Fibroblast of the conjunctiva (primary cell): Measurements from ENCODE around the gene PDSS1.

Experiments
- DNase-seq: peaks from one replicate; pipeline ENCODE4 v3.0.0-alpha.2; 2010; ENCODE audit warnings: low read depth

Gene PDSS1

GRCh38 chr10:26699631-26700030, 2.1 kb downstream of the PDSS1 start:
- no peak for DNase-seq

DNA sequence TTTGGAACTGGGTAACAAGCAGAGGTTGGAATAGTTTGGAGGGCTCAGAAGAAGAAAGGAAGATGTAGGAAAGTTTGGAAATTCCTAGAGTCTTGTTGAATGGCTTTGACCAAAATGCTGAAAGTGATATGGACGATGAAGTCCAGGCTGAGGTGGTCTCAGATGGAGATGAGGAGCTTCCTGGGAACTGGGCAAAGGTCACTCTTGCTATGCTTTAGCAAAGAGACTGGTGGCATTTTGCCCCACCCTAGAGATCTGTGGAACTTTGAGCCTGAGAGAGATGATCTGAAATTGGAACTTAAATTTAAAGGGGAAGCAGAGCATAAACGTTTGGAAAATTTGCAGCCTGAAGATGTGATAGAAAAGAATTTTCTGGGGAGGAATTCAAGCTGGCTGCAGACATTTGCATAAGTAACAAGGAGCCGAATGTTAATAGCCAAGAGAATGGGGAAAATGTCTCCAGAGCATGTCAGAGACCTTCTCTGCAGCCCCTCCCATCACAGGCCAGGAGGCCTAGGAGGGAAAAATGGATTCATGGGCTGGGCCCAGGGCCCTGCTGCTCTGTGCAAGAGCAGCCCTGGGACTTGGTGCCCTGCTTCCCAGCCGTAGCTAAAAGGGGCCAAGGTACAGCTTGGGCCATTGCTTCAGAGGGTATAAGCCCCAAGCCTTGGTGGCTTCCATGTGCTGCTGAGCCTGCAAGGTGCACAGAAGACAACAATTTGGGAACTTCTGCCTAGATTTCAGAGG, 3.6 kb downstream of the PDSS1 start:
- no peak for DNase-seq

DNA sequence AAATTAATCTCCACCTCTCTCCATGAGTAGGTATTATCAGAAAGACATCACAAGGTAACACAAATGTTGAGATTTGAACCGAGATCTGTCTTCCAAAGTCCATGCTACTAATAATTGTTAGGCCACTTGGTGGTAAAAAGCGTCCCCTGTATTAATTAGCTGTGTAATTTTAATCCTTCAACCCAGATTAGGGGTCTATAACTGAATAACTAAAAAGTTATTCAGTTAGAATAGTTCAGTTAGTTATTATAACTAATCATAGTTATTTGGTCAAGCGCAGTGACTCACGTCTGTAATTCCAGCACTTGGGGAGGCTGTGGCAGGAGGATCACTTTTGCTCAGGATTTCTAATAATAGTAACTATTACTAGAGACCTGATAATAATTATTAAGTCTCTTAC, 5.6 kb downstream of the PDSS1 start:
- DNase-seq, result no peak

DNA sequence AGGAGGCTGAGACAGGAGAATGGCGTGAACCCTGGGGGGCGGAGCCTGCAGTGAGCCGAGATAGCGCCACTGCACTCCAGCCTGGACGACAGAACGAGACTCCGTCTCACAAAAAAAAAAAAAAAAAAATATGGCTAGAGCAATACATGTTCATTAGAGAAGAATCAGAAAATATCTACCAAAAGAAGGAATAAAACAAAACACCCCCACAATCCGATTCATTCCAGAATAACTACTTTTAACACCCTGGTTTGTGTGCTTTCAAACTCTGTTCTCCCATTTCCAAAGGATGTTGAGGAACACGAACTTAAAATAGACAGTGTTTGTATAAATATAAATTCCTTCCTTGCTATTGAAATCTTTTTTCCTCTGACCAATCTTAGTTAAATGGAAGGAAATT, 6.5 kb downstream of the PDSS1 start:
- DNase-seq, result no peak

GRCh38 chr10:26706206-26706605, 8.7 kb downstream of the PDSS1 start:
- DNase-seq, result no peak

DNA sequence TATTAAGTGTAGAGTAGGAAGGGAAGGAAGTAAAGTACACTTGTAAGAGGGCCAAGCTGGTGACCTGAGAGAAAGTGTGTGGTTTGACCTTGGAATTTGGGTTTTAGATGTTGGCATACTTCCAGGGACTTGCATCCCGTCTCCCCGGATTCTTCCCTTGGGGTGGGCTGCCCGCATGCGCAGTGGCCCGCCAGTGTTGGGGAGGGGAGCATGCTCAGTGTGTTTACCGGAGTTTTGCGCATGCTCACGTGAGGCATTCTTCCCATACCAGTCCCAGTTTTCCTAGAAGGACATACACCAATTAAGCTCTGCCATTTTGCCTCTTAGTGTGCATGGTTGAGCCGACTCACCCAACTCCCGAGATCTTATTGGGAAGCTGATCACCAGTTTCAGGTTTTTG, 9.4 kb downstream of the PDSS1 start:
- DNase-seq, result no peak

- no peak for DNase-seq
Measured at GRCh38 chr10:26711324-26711723, 13.8 kb downstream of the PDSS1 start.

DNA sequence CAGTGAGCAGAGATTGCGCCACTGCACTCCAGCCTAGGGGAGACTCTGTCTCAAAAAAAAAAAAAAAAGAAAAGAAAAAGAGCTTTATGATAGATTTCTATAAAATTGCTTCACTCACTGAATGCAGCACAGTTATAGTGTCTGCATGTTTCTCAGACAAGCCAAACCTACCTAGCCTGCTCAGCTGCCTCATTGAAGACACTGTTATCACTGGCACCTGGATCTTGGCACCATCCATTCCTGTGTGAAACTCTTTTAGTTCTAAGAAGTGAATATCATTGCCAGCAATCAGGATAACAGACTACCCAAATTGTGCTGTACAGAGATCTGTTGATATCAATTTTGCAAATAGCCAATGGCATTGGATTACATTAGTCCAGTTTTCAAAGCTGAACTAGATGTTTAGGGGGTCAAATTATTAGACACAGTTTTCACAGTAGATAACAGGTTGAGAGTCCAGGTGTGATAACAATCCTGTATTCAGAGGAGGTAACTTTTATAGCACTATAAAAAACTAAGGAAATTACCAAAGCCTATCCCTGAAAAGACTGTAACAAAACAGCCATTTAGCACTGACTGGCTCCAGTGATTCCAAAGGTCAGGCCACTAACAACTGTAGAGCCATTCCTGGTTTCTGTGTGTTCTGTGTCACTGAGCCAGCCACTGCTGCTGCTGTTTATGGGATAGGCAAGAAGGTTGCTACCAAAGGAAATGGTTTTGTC, 17.1 kb downstream of the PDSS1 start:
- no peak for DNase-seq

GRCh38 chr10:26715137-26715487, 17.6 kb downstream of the PDSS1 start:
- DNase-seq, result no peak

- no peak for DNase-seq
Measured at GRCh38 chr10:26717476-26717875, 20.0 kb downstream of the PDSS1 start.

- no peak for DNase-seq
Measured at GRCh38 chr10:26721561-26721960, 24.1 kb downstream of the PDSS1 start.

- no peak for DNase-seq
Measured at GRCh38 chr10:26723016-26723415, 25.5 kb downstream of the PDSS1 start.

DNA sequence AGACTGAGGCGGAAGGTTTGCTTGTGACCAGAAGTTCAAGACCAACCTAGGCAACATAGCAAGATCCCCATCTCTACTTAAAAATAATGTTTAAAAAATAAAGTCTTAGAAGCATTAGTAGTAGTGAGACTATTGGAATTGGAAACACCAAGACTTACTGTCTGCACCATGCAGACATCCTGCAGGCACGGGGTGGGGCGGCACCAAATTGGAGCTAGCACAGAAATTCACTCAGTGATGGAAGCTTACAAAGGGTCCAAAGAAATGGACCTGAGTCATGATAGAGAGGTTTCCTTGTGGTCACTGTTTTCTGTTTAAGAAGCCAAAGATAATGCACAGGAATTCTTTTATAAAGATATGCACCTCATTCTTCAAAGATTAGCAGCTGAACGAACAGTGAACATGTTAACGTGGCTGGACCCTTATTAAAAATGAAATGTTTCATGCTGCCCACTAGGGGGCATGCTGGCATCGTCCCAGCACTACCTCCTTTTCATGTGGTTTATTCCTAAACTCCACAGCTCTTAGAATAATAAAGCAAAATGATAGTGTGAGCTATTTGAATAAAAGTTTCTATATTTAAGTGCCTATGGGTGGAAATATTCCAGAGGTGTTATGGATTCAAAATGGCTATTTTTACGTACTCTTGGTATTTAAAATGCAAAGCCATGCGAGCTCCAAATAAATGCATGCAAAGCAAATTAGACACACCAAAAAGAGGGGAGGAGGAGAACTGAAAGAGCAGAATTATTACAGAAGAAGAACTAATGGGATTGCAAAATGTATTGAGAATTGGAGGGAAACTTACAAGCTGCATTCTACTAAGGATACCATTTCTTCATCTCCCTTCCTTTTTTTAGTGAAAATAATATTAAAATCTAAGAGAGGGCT, 28.6 kb downstream of the PDSS1 start:
- DNase-seq, result peak; percentile 52

GRCh38 chr10:26727005-26727404, 29.5 kb downstream of the PDSS1 start:
- DNase-seq, result no peak

DNA sequence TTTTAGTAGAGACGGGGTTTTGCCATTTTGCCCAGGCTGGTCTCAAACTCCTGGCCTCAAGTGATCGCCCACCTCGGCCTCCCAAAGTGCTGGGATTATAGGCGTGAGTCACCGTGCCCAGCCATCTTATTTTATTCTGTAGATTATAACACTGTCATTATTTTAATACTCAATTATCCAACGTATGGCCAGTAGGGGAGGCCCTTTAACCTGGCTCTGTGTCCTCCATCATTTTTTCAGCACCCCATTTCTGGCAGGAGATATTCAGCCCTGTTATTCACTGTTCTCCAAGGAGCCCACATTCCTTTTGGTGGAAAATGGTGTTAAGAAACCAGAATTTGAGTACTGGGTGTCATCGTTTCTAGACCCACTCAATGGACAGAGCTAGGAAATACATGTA, 31.5 kb downstream of the PDSS1 start:
- DNase-seq, result no peak

- DNase-seq, result no peak
Measured at GRCh38 chr10:26729395-26729794, 31.9 kb downstream of the PDSS1 start.

GRCh38 chr10:26730552-26730951, 33.1 kb downstream of the PDSS1 start:
- DNase-seq, result no peak

- DNase-seq, result no peak
Measured at GRCh38 chr10:26733750-26734568, 36.5 kb downstream of the PDSS1 start.

GRCh38 chr10:26735435-26735834, 37.9 kb downstream of the PDSS1 start:
- DNase-seq, result no peak

DNA sequence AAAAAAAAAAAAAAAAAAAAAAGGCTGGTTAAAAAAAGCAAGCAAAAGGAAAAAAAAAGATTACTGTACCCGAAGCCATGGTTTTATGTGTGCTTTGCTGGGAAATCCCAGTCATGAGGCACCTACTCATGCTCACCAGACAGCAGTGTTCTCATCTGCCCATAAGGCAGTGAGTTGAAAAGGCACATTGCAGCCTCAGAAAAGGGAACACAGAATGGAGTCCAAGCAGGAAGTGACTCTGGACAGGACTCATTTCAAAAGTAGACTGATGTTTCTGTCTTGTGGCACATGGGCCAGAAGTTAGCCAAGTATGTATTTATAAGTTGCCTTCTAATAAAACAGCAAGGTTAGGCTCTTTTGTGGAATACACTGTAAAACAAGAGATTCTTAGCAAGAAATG, 40.2 kb downstream of the PDSS1 start:
- DNase-seq, result no peak

DNA sequence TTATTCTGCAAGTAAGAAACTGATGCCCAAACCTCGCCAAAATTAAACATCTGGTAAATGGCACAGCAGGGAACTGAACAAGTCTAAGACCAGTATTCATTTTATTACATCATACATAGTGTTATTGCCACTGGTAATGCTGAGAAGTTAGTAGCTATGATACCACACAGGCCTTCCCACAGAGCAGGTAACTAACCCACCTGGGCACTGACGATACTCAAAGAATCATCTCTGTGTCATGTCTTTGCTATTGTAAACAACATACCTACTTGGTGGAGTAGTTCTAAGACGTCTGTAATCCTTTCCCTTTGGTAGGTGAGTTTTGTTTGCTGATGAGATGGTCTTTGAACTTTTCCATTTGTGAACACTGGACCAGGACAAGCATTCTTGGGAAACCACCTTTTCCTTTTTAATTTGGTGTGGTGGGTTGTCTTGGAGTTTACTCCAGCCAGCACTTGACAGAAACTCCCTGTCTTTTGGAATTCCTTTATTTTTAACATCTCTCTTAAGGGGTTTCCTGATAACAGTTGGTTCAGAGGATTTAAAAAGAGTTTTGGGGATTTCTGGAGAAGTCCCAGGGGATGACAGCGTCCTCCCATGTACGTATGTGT, 40.9 kb downstream of the PDSS1 start:
- no peak for DNase-seq
